Measurements from ENCODE around the gene PPP4R3A. TPM values are rescaled to one million over a fixed set of nuclear protein-coding genes. Genes with fewer than 3 reads are reported as not detected.
A peak's percentile ranks its signal among the peaks of the same experiment; 100 is the strongest.

PPP4R3A gene
- total and polyA plus RNA-seq, 10 of the 15 experiments (the other 5 are each of a cell fraction or from before 2014, with no cell fraction given), result 19.4 to 97.8 (median 62.9) TPM

- peak; percentile 40 for TF ChIP-seq E2F8 (IDR thresholded peaks at IDR 0.05; ENCODE audit: low read depth, partially characterized antibody)
- no peak for TF ChIP-seq NFYA (IDR thresholded peaks at IDR 0.05; ENCODE audit: borderline replicate concordance, low read depth, low read length)
- no peak for TF ChIP-seq HDAC2 (IDR thresholded peaks at IDR 0.05)
- TF ChIP-seq STAT3 (IDR thresholded peaks at IDR 0.05; ENCODE audit: low read depth, low read length), result no peak
- TF ChIP-seq TBL1XR1 (IDR thresholded peaks at IDR 0.05; ENCODE audit: low read depth, low read length), result peak; percentile 38; the same call in 1 of the 2 replicates
- TF ChIP-seq ZNF274 (IDR thresholded peaks at IDR 0.05; ENCODE audit: insufficient read depth, insufficient read length), result no peak
- TF ChIP-seq HDAC6 (IDR thresholded peaks at IDR 0.05; ENCODE audit: unreplicated experiment), result no peak
- TF ChIP-seq MYB (IDR thresholded peaks at IDR 0.05; ENCODE audit: borderline replicate concordance, low read depth, low read length), result no peak
- 0 out of 3 replicates have a peak, but pooled peaks of 1 of the 2 experiments have one; percentile 36 for TF ChIP-seq EGR1 (IDR thresholded peaks at IDR 0.05; ENCODE audit: borderline replicate concordance in 1 of 2, low read depth in 2 of 2, low read length in 2 of 2)
- no peak for TF ChIP-seq CBX5 (IDR thresholded peaks at IDR 0.05; ENCODE audit: low read depth)
- no peak for TF ChIP-seq RB1 (IDR thresholded peaks at IDR 0.05; ENCODE audit: borderline replicate concordance)
- no peak for TF ChIP-seq NR2C2 (IDR thresholded peaks at IDR 0.05; ENCODE audit: borderline replicate concordance, control insufficient read depth, insufficient read length, low read depth)
- peak; percentile 75 for TF ChIP-seq NFIC (IDR thresholded peaks at IDR 0.05; ENCODE audit: low read depth, low read length)
- TF ChIP-seq ZZZ3 (IDR thresholded peaks at IDR 0.05; ENCODE audit: control insufficient read depth, insufficient read length, low read depth), result no peak
- TF ChIP-seq BHLHE40 (IDR thresholded peaks at IDR 0.05; ENCODE audit: borderline replicate concordance in 1 of 2, low read depth in 2 of 2, low read length in 1 of 2), result peak in 1 of 2 experiments; percentile 26; a peak in 1 of 4 replicates
- peak; percentile 62 to 64 for TF ChIP-seq IKZF2 (IDR thresholded peaks at IDR 0.05)
- TF ChIP-seq SIX5 (IDR thresholded peaks at IDR 0.05; ENCODE audit: low read depth, low read length, severe bottlenecking), result peak; percentile 56
- no peak for TF ChIP-seq REST (IDR thresholded peaks at IDR 0.05; ENCODE audit: low read depth, low read length)
- no peak for TF ChIP-seq KDM1A (IDR thresholded peaks at IDR 0.05; ENCODE audit: borderline replicate concordance)
- 0 out of 2 replicates have a peak, but pooled peaks have one; percentile 25 for TF ChIP-seq MTA3 (IDR thresholded peaks at IDR 0.05; ENCODE audit: borderline replicate concordance, low read length)
- peak; percentile 54 for TF ChIP-seq MEF2B (IDR thresholded peaks at IDR 0.05; ENCODE audit: partially characterized antibody, poor library complexity, severe bottlenecking)
Observed at GRCh38 chr14:91415794-91416743, 94.0 kb downstream of the PPP4R3A start (continued).

Measured in GM12878 (cell line).